Endothelial cell of umbilical vein (primary cell): ENCODE measurements around the gene PPM1F. TPM values are rescaled to one million over a fixed set of nuclear protein-coding genes. Genes with fewer than 3 reads are reported as not detected.
A peak's percentile ranks its signal among the peaks of the same experiment; 100 is the strongest.

Experiments
- BruUV-seq: library from RNA; stranded (reverse); fragments of 400-500 nt; replicated peaks from 2 replicates; lab custom pipeline; 2021; lab: Mats Ljungman, UMichigan
- CTCF ChIA-PET: fragments of 300-600, 350-600 bp; sonication (Branson Sonifier 250); formaldehyde crosslinking; loops from one replicate; lab custom pipeline; 2021; ENCODE audit warnings: antibody characterized with exemption, inconsistent platforms; lab: Charles Lee
- POLR2A ChIA-PET: fragments of 300-600, 350-600 bp; sonication (Branson Sonifier 250); formaldehyde crosslinking; loops from one replicate; lab custom pipeline; 2021; ENCODE audit warnings: antibody characterized with exemption, inconsistent platforms; lab: Charles Lee
- DNase-seq: peaks from one replicate; pipeline ENCODE4 v3.0.0-alpha.2; 2011; ENCODE audit warnings: low read depth, low spot score
- FAIRE-seq: peaks from 2 replicates; lab custom pipeline; 2011; peaks lifted over from hg19 to GRCh38; lab: Jason Lieb, UNC
- H2AFZ ChIP-seq: 2 replicates; pipeline ENCODE4 v1.6.0; 2012; ENCODE audit warnings: low read depth, low read length, control low read depth, inconsistent platforms
- H3K27ac ChIP-seq: 2 replicates; pipeline ENCODE4 v1.5.1; 2011; ENCODE audit warnings: low read depth, mild to moderate bottlenecking, control low read depth, low read length, moderate library complexity; ENCODE audit not compliant: insufficient read depth
- H3K27me3 ChIP-seq, 2 experiments: 2 replicates each; pipeline versions ENCODE4 v1.6.0 to v1.6.1; 2011; ENCODE audit warnings: low read length in 2 of 2, mixed read lengths in 1 of 2; ENCODE audit not compliant: control insufficient read depth in 2 of 2, insufficient read depth in 2 of 2
- H3K36me3 ChIP-seq, 2 experiments: 2 replicates in 1 of 2; 3 replicates in 1 of 2; pipeline ENCODE4 v1.5.1; 2011; ENCODE audit warnings: low read length in 2 of 2, mild to moderate bottlenecking in 1 of 2, moderate library complexity in 1 of 2; ENCODE audit not compliant: control insufficient read depth in 2 of 2, insufficient read depth in 2 of 2; ENCODE audit errors: extremely low read depth in 1 of 2
- H3K4me1 ChIP-seq: 3 replicates; pipeline ENCODE4 v1.5.1; 2011; ENCODE audit warnings: mild to moderate bottlenecking, low read length; ENCODE audit not compliant: control insufficient read depth, insufficient read depth; ENCODE audit errors: extremely low read depth
- H3K4me2 ChIP-seq: 2 replicates; pipeline ENCODE4 v1.6.1; 2011; ENCODE audit warnings: low read length, control low read depth, mixed read lengths; ENCODE audit not compliant: insufficient read depth
- H3K4me3 ChIP-seq, 3 experiments: fragments of 200-600 bp in 1 of 3; sonication (generic), shearing (Covaris generic) in 1 of 3; replicated peaks in 1 of 3; 2 replicates each; pipeline ENCODE4 v1.5.1; 2011 to 2016; ENCODE audit warnings: control low read depth in 3 of 3, low read length in 3 of 3, mild to moderate bottlenecking in 2 of 3, inconsistent platforms in 1 of 3, low read depth in 1 of 3, moderate library complexity in 1 of 3; ENCODE audit not compliant: insufficient read depth in 1 of 3
- H3K79me2 ChIP-seq: 2 replicates; pipeline ENCODE4 v1.6.0; 2012; ENCODE audit warnings: low read length, inconsistent platforms; ENCODE audit not compliant: control insufficient read depth, insufficient read depth
- H3K9ac ChIP-seq: replicated peaks from 2 replicates; pipeline ENCODE3; 2011; ENCODE audit warnings: low read length, control low read depth; ENCODE audit not compliant: insufficient read depth; ENCODE audit errors: extremely low read depth
- H3K9me1 ChIP-seq: replicated peaks from 3 replicates; pipeline ENCODE4 v1.6.0; 2011; ENCODE audit warnings: mild to moderate bottlenecking, low read length; ENCODE audit not compliant: control insufficient read depth, insufficient read depth; ENCODE audit errors: extremely low read depth
- H3K9me3 ChIP-seq: replicated peaks from 2 replicates; pipeline ENCODE4 v1.5.1; 2012; ENCODE audit warnings: low read length, inconsistent platforms; ENCODE audit not compliant: control insufficient read depth, insufficient read depth
- H4K20me1 ChIP-seq: replicated peaks from 2 replicates; pipeline ENCODE3; 2011; ENCODE audit warnings: mild to moderate bottlenecking, low read length; ENCODE audit not compliant: control insufficient read depth, insufficient read depth; ENCODE audit errors: extremely low read depth
- EZH2 ChIP-seq: IDR thresholded peaks from 2 replicates; pipeline ENCODE4 v1.6.1; 2012; ENCODE audit warnings: borderline replicate concordance, low read depth, mild to moderate bottlenecking, moderate library complexity, low read length, inconsistent platforms; ENCODE audit not compliant: severe bottlenecking
- JUN ChIP-seq: IDR thresholded peaks from 2 replicates; pipeline ENCODE4 v1.6.1; 2011; ENCODE audit warnings: borderline replicate concordance, low read depth; ENCODE audit not compliant: insufficient read length, insufficient read depth
- MAX ChIP-seq: IDR thresholded peaks from 2 replicates; pipeline ENCODE4 v1.6.1; 2011; ENCODE audit not compliant: insufficient read depth, insufficient read length
- POLR2AphosphoS5 ChIP-seq: IDR thresholded peaks from 2 replicates; pipeline ENCODE4 v1.6.1; 2012; ENCODE audit warnings: low read depth, mild to moderate bottlenecking, control low read depth, low read length, moderate library complexity; ENCODE audit not compliant: insufficient read depth
- dilution Hi-C: fragments of 300-500 bp; cut with MboI; formaldehyde crosslinking; loops from one replicate; pipeline ENCODE4 v1.15.0; 2019; ENCODE audit warnings: low sequenced_read_pairs; ENCODE audit not compliant: extremely low pct_ligation_motif_present
- intact Hi-C: fragments of 100-400 bp; cut with micrococcal nuclease; formaldehyde crosslinking; loops from one replicate; pipeline ENCODE4 v1.10.0; 2022
- polyA plus RNA-seq, 4 experiments: library from polyadenylated mRNA; depleted of rRNA in 3 of 4; stranded (reverse) in 3 of 4; unstranded in 1 of 4; fragments of >200 nt; gene quantifications; 2 replicates each; pipeline versions ENCODE4 v1.2.1 to v1.2.3, GENCODE V29; 2011 to 2012; ENCODE audit warnings: missing spikeins in 1 of 4
- total RNA-seq: library from RNA; stranded (reverse); gene quantifications from 2 replicates; pipeline ENCODE4 v1.2.3, GENCODE V29; 2021

The PPM1F gene
- total and polyA plus RNA-seq, 2 donors (not counting 3 experiments of a cell fraction or from before 2014, with no cell fraction given), result 107 to 178 TPM

GRCh38 chr22:21937821-21938070 is 14.9 kb downstream of the PPM1F start:
- Histone ChIP-seq H3K9me1 (no peaks in the 10 kb centered on the region), H3K27ac (peak overlapping the region; percentile 86), H3K4me2 (peak overlapping the region; percentile 1), H3K9me3 (no peaks in the 10 kb centered on the region), H2AFZ (no peak overlapping the region), H3K9ac (peak overlapping the region; percentile 36), H4K20me1 (no peaks in the 10 kb centered on the region), H3K36me3 (peaks cover 21 to 36% of the 10 kb centered on the region in 2 experiments), H3K4me1 (peaks cover 55% of the 10 kb centered on the region), H3K4me3 (no peak overlapping the region), H3K27me3 (no peaks in the 10 kb centered on the region), H3K79me2 (peaks cover 50% of the 10 kb centered on the region)
- intact Hi-C loops, result loop anchor here (1.0 to 5.0 kb wide), 6 partner anchors 10 to 224 kb away; partner anchors contain the start of genes MAPK1, PPM1F and TOP3B
- dilution Hi-C loops, result loop anchor here (10.0 to 25.0 kb wide), 3 partner anchors 83 to 225 kb away; no protein-coding TSS in a partner anchor
- ChIA-PET CTCF (interaction anchor here (0.9 to 13.1 kb wide), 9 partner anchors 13 to 224 kb away, joined by 3 to 292 read pairs (median 7); partner anchors contain the start of gene PPM1F), POLR2A (no interaction called here)
- TF ChIP-seq JUN, result no peak
- no peak for TF ChIP-seq MAX
- no peak for TF ChIP-seq EZH2
- TF ChIP-seq POLR2AphosphoS5, result no peak
- DNase-seq (no peak), FAIRE-seq (no peak)
- BruUV-seq, result no TSS peak

- no TSS peak for BruUV-seq
- dilution Hi-C loops (loop anchor here (10.0 to 25.0 kb wide), 3 partner anchors 82 to 225 kb away; no protein-coding TSS in a partner anchor), intact Hi-C loops (loop anchor here (5.0 kb wide), 1 partner anchor 45 kb away; the partner anchor contains the start of gene TOP3B)
- peaks cover 53% of the 10 kb centered on the region for H3K4me1 ChIP-seq
- no peaks in the 10 kb centered on the region for H3K9me1 ChIP-seq
- no peak overlapping the region for H3K4me3 ChIP-seq
- peak overlapping the region; percentile 86 for H3K27ac ChIP-seq
- no peaks in the 10 kb centered on the region for H3K27me3 ChIP-seq
- H3K79me2 ChIP-seq, result peaks cover 50% of the 10 kb centered on the region
- DNase-seq (no peak), FAIRE-seq (peak; percentile 48)
- no peak for TF ChIP-seq POLR2AphosphoS5
- no peaks in the 10 kb centered on the region for H3K9me3 ChIP-seq
- CTCF ChIA-PET, result interaction anchor here (0.9 to 13.1 kb wide), 9 partner anchors 13 to 223 kb away, joined by 3 to 292 read pairs (median 7); partner anchors contain the start of gene PPM1F
- peak overlapping the region; percentile 1 for H3K4me2 ChIP-seq
- peak overlapping the region; percentile 36 for H3K9ac ChIP-seq
- POLR2A ChIA-PET, result no interaction called here
- H4K20me1 ChIP-seq, result no peaks in the 10 kb centered on the region
- H3K36me3 ChIP-seq, result peaks cover 21 to 41% of the 10 kb centered on the region in 2 experiments
- H2AFZ ChIP-seq, result no peak overlapping the region
Measured at GRCh38 chr22:21937041-21937820, 15.4 kb downstream of the PPM1F start.
